ENCODE results near the gene C14orf93. TPM values are rescaled to one million over a fixed set of nuclear protein-coding genes. Genes with fewer than 3 reads are reported as not detected.

The C14orf93 gene
- total RNA-seq, 1 donor from 2014 or later = 9.1 TPM

- no peaks in the 10 kb centered on the region for H3K9me3 Mint-ChIP-seq
- intact Hi-C loops (cut with micrococcal nuclease) = no loop called here
- no peak overlapping the region for H3K27ac Mint-ChIP-seq
- no peak overlapping the region for H3K4me3 Mint-ChIP-seq (ENCODE audit: low read depth)
- no peaks in the 10 kb centered on the region for H3K36me3 Mint-ChIP-seq (ENCODE audit: low read depth)
- peaks cover 11% of the 10 kb centered on the region for H3K4me1 Mint-ChIP-seq (ENCODE audit: low read depth)
- peaks cover 8% of the 10 kb centered on the region for H3K27me3 Mint-ChIP-seq (ENCODE audit: low read depth)
- no peak for DNase-seq (ENCODE audit: low spot score)
Measured at GRCh38 chr14:23052182-23052623, 42.3 kb upstream of the C14orf93 start.

GRCh38 chr14:23051141-23052057 is 41.5 kb upstream of the C14orf93 start:
- peaks cover 4% of the 10 kb centered on the region for H3K27me3 Mint-ChIP-seq (ENCODE audit: low read depth)
- peaks cover 5% of the 10 kb centered on the region for H3K4me1 Mint-ChIP-seq (ENCODE audit: low read depth)
- H3K36me3 Mint-ChIP-seq (ENCODE audit: low read depth) = no peaks in the 10 kb centered on the region

DNA sequence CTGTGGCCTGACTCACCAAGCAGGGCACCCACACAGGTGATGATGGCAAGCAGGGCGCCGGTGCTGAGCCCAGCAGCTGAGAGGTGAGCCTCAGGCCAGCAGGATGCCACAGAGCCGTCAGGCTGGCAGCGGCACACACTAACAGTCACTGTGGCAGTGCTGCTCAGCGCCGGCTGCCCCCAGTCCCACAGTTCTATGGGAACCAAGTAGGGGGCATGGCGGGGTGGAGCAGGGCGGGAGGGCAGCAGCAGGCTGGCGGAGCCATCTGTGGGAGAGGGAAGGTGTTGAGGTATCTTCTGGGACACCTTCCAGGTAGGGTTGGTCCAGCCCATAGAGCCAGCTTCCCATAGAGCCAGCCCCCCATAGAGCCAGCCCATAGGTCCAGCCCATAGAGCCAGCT is 39.1 kb upstream of the C14orf93 start:
- no peaks in the 10 kb centered on the region for H3K4me1 Mint-ChIP-seq (ENCODE audit: low read depth)

More at GRCh38 chr14:23051141-23052057, 41.5 kb upstream of the C14orf93 start:
- no peak for DNase-seq (ENCODE audit: low spot score)
- Mint-ChIP-seq H3K9me3 (no peaks in the 10 kb centered on the region), H3K27ac (no peak overlapping the region), H3K4me3 (ENCODE audit: low read depth) (no peak overlapping the region)
- intact Hi-C loops (cut with micrococcal nuclease) = no loop called here

GRCh38 chr14:23047751-23048693 is 38.1 kb upstream of the C14orf93 start:
- Mint-ChIP-seq H3K27ac (no peak overlapping the region), H3K9me3 (no peaks in the 10 kb centered on the region), H3K27me3 (ENCODE audit: low read depth) (peaks cover 1% of the 10 kb centered on the region), H3K4me1 (ENCODE audit: low read depth) (no peaks in the 10 kb centered on the region), H3K4me3 (ENCODE audit: low read depth) (no peak overlapping the region), H3K36me3 (ENCODE audit: low read depth) (no peaks in the 10 kb centered on the region)
- DNase-seq (ENCODE audit: low spot score) = no peak
- intact Hi-C loops (cut with micrococcal nuclease) = no loop called here

More for the DNA sequence above, 39.1 kb upstream of the C14orf93 start:
- peaks cover 1% of the 10 kb centered on the region for H3K27me3 Mint-ChIP-seq (ENCODE audit: low read depth)
- intact Hi-C loops (cut with micrococcal nuclease) = no loop called here
- no peak for DNase-seq (ENCODE audit: low spot score)
- no peak overlapping the region for H3K4me3 Mint-ChIP-seq (ENCODE audit: low read depth)
- no peak overlapping the region for H3K27ac Mint-ChIP-seq
- no peaks in the 10 kb centered on the region for H3K36me3 Mint-ChIP-seq (ENCODE audit: low read depth)
- H3K9me3 Mint-ChIP-seq = no peaks in the 10 kb centered on the region

GRCh38 chr14:23047034-23047634 is 37.2 kb upstream of the C14orf93 start:
- H3K27ac Mint-ChIP-seq = no peak overlapping the region
- no peaks in the 10 kb centered on the region for H3K4me1 Mint-ChIP-seq (ENCODE audit: low read depth)
- H3K27me3 Mint-ChIP-seq (ENCODE audit: low read depth) = peaks cover 1% of the 10 kb centered on the region
- no peaks in the 10 kb centered on the region for H3K36me3 Mint-ChIP-seq (ENCODE audit: low read depth)
- intact Hi-C loops (cut with micrococcal nuclease) = no loop called here
- no peak for DNase-seq (ENCODE audit: low spot score)
- H3K4me3 Mint-ChIP-seq (ENCODE audit: low read depth) = no peak overlapping the region
- H3K9me3 Mint-ChIP-seq = no peaks in the 10 kb centered on the region

GRCh38 chr14:23045419-23046357 is 35.7 kb upstream of the C14orf93 start:
- H3K4me3 Mint-ChIP-seq (ENCODE audit: low read depth) = no peak overlapping the region
- no peaks in the 10 kb centered on the region for H3K36me3 Mint-ChIP-seq (ENCODE audit: low read depth)
- H3K27ac Mint-ChIP-seq = no peak overlapping the region
- H3K27me3 Mint-ChIP-seq (ENCODE audit: low read depth) = peaks cover 1% of the 10 kb centered on the region
- no peaks in the 10 kb centered on the region for H3K4me1 Mint-ChIP-seq (ENCODE audit: low read depth)
- H3K9me3 Mint-ChIP-seq = no peaks in the 10 kb centered on the region
- intact Hi-C loops (cut with micrococcal nuclease) = no loop called here
- no peak for DNase-seq (ENCODE audit: low spot score)

GRCh38 chr14:23044840-23045239 is 34.9 kb upstream of the C14orf93 start:
- no peak for DNase-seq (ENCODE audit: low spot score)

DNA sequence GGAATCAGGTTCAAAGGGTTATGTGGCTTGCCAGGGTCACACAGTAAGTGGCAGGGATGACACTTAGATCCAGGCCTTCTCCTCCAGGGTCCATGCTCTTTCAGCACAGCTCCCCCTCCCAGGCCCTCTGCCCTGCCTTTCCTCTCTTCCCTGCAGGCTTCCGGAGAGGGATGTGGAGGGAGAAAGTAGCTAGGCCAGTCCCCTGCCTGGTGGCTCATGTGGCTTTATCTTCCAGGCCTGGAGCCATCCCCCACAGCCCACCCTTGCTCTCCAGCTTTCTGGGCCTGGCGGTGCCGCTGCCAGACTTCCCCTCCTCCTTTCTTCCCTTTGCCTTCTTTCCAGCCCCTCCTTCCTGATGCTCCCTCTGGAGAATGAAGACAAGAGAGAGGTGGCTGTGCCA is 33.8 kb upstream of the C14orf93 start:
- no peaks in the 10 kb centered on the region for H3K4me1 Mint-ChIP-seq (ENCODE audit: low read depth)
- H3K27ac Mint-ChIP-seq = no peak overlapping the region
- no peak for DNase-seq (ENCODE audit: low spot score)
- intact Hi-C loops (cut with micrococcal nuclease) = no loop called here
- no peak overlapping the region for H3K4me3 Mint-ChIP-seq (ENCODE audit: low read depth)
- no peaks in the 10 kb centered on the region for H3K36me3 Mint-ChIP-seq (ENCODE audit: low read depth)
- no peaks in the 10 kb centered on the region for H3K9me3 Mint-ChIP-seq
- H3K27me3 Mint-ChIP-seq (ENCODE audit: low read depth) = peaks cover 3% of the 10 kb centered on the region

More at GRCh38 chr14:23044840-23045239, 34.9 kb upstream of the C14orf93 start:
- intact Hi-C loops (cut with micrococcal nuclease) = no loop called here
- Mint-ChIP-seq H3K27ac (no peak overlapping the region), H3K4me1 (ENCODE audit: low read depth) (no peaks in the 10 kb centered on the region), H3K4me3 (ENCODE audit: low read depth) (no peak overlapping the region), H3K36me3 (ENCODE audit: low read depth) (no peaks in the 10 kb centered on the region), H3K27me3 (ENCODE audit: low read depth) (peaks cover 1% of the 10 kb centered on the region), H3K9me3 (no peaks in the 10 kb centered on the region)

- Mint-ChIP-seq H3K27me3 (ENCODE audit: low read depth) (peaks cover 3% of the 10 kb centered on the region), H3K4me3 (ENCODE audit: low read depth) (no peak overlapping the region), H3K27ac (no peak overlapping the region), H3K4me1 (ENCODE audit: low read depth) (no peaks in the 10 kb centered on the region), H3K9me3 (no peaks in the 10 kb centered on the region), H3K36me3 (ENCODE audit: low read depth) (no peaks in the 10 kb centered on the region)
- no peak for DNase-seq (ENCODE audit: low spot score)
- intact Hi-C loops (cut with micrococcal nuclease) = no loop called here
Measured at GRCh38 chr14:23043145-23043544, 33.2 kb upstream of the C14orf93 start.

GRCh38 chr14:23042162-23042965 is 32.4 kb upstream of the C14orf93 start, which contains the start of gene PSMB11:
PSMB11 (plus strand) TSS chr14:23042212; CDS start chr14:23042226, 14 bp downstream.
- intact Hi-C loops (cut with micrococcal nuclease) = no loop called here
- DNase-seq (ENCODE audit: low spot score) = no peak
- Mint-ChIP-seq H3K4me3 (ENCODE audit: low read depth) (no peak within 1 kb of the TSS), H3K4me1 (ENCODE audit: low read depth) (no peaks in the 10 kb centered on the region), H3K36me3 (ENCODE audit: low read depth) (no peaks in the 10 kb centered on the region), H3K9me3 (no peaks in the 10 kb centered on the region), H3K27me3 (ENCODE audit: low read depth) (peaks cover 2% of the 10 kb centered on the region), H3K27ac (no peak within 1 kb of the TSS)

- intact Hi-C loops (cut with micrococcal nuclease) = no loop called here
- Mint-ChIP-seq H3K9me3 (no peaks in the 10 kb centered on the region), H3K36me3 (ENCODE audit: low read depth) (no peaks in the 10 kb centered on the region), H3K27ac (no peak overlapping the region), H3K4me3 (ENCODE audit: low read depth) (no peak overlapping the region), H3K4me1 (ENCODE audit: low read depth) (no peaks in the 10 kb centered on the region), H3K27me3 (ENCODE audit: low read depth) (peaks cover 2% of the 10 kb centered on the region)
- no peak for DNase-seq (ENCODE audit: low spot score)
Measured at GRCh38 chr14:23041729-23042128, 31.8 kb upstream of the C14orf93 start.

Data from activated T-helper 2 cell treated with anti-CD3 and anti-CD28 coated beads, Interferon-gamma antibody, Interleukin-2, Interleukin-4, amounts not matched to agents 10 μg/mL and 5 μg/mL and 100 μg/mL, durations not matched to agents 14 hours and 24 hours and 36 hours (primary cell).